Endodermal cell (in vitro differentiated cells): Measurements from ENCODE around the gene TFAM. TPM values are rescaled to one million over a fixed set of nuclear protein-coding genes. Genes with fewer than 3 reads are reported as not detected.
"Not testable (repeated sequence)": the region's sequence is repeated elsewhere in the genome, so short reads cannot be mapped to it uniquely, and the experiment has no call there.

Source experiments
- DNase-seq: peaks from one replicate; pipeline ENCODE4 v3.0.0-alpha.2; 2017
- H3K27ac ChIP-seq: 2 replicates; pipeline ENCODE4 v1.5.1; 2013; ENCODE audit warnings: mild to moderate bottlenecking, low read depth, low read length, moderate library complexity
- H3K27me3 ChIP-seq: 2 replicates; pipeline ENCODE4 v1.6.1; 2013; ENCODE audit warnings: mild to moderate bottlenecking, low read length, moderate library complexity; ENCODE audit not compliant: insufficient read depth, control insufficient read depth, poor library complexity, severe bottlenecking
- H3K36me3 ChIP-seq: 2 replicates; pipeline ENCODE4 v1.7.0; 2013; ENCODE audit warnings: mild to moderate bottlenecking, low read length, moderate library complexity; ENCODE audit not compliant: control insufficient read depth, insufficient read depth
- H3K4me1 ChIP-seq: one replicate; pipeline ENCODE4 v1.7.0; 2013; ENCODE audit warnings: low read length; ENCODE audit not compliant: control insufficient read depth, insufficient read depth
- H3K4me3 ChIP-seq: 2 replicates; pipeline ENCODE4 v1.5.1; 2013; ENCODE audit warnings: mild to moderate bottlenecking, low read length, moderate library complexity
- H3K9ac ChIP-seq: 2 replicates; pipeline ENCODE4 v1.6.1; 2013; ENCODE audit warnings: mild to moderate bottlenecking, low read length, moderate library complexity; ENCODE audit not compliant: poor library complexity, severe bottlenecking; ENCODE audit errors: extremely low read depth
- H3K9me3 ChIP-seq: 2 replicates; pipeline ENCODE4 v1.6.1; 2013; ENCODE audit warnings: mild to moderate bottlenecking, low read length, moderate library complexity; ENCODE audit not compliant: control insufficient read depth
- H3K27ac Mint-ChIP-seq: 2 replicates; pipeline ENCODE4 v1.8.0; 2020; ENCODE audit warnings: mixed read lengths
- H3K27me3 Mint-ChIP-seq: 2 replicates; pipeline ENCODE4 v1.8.0; 2021; ENCODE audit warnings: mild to moderate bottlenecking, mixed read lengths; ENCODE audit not compliant: insufficient read depth
- H3K36me3 Mint-ChIP-seq: 2 replicates; pipeline ENCODE4 v1.8.0; 2020; ENCODE audit warnings: low read depth, mixed read lengths
- H3K4me1 Mint-ChIP-seq: 2 replicates; pipeline ENCODE4 v1.8.0; 2020; ENCODE audit warnings: mixed read lengths
- H3K4me3 Mint-ChIP-seq: 2 replicates; pipeline ENCODE4 v1.8.0; 2020; ENCODE audit warnings: mild to moderate bottlenecking, moderate library complexity, mixed read lengths
- H3K9me3 Mint-ChIP-seq: 2 replicates; pipeline ENCODE4 v1.8.0; 2020; ENCODE audit warnings: mild to moderate bottlenecking, mixed read lengths
- WGBS, 2 experiments: methylation state at CpG; one replicate each; pipeline versions ENCODE4 v1.1.5 to v1.1.7; 2013; ENCODE audit warnings: missing lambda C conversion rate in 2 of 2, mixed read lengths in 1 of 2; ENCODE audit not compliant: insufficient coverage in 1 of 2, insufficient read length in 1 of 2; 5-methylcytosine and 5-hydroxymethylcytosine counted together
- total RNA-seq, 2 donors: library from RNA; stranded (reverse); fragmentation: NEBNext Ultra II Directional in 1 of 2; extraction: Animal tissue kit (Norgen Biotek cat#: 25700) in 1 of 2; gene quantifications; 2 replicates in 1 of 2; 3 replicates in 1 of 2; pipeline ENCODE4 v1.2.1, GENCODE V29; 2021
- TF ChIP-seq, protein P1 (sequence below): fragments of 200-600 bp; sonication (generic); conservative IDR thresholded peaks from 2 replicates; pipeline ENCODE4 v1.5.0; 2021; ENCODE audit warnings: antibody characterized with exemption, mild to moderate bottlenecking

The TFAM gene
- total RNA-seq, 2 donors from 2014 or later, result 68.6 to 72.9 TPM

GRCh38 chr10:58415757-58416156 lies 30.5 kb downstream of the TFAM start:
- Histone ChIP-seq H3K4me1 (no peaks in the 10 kb centered on the region), H3K36me3 (no peaks in the 10 kb centered on the region), H3K4me3 (no peak overlapping the region), H3K27me3 (peaks cover 50% of the 10 kb centered on the region), H3K9me3 (no peaks in the 10 kb centered on the region), H3K27ac (no peak overlapping the region), H3K9ac (no peak overlapping the region)
- H3K4me3 Mint-ChIP-seq, result no peak overlapping the region
- H3K27ac Mint-ChIP-seq, result no peak overlapping the region
- TF ChIP-seq, protein P1, sequence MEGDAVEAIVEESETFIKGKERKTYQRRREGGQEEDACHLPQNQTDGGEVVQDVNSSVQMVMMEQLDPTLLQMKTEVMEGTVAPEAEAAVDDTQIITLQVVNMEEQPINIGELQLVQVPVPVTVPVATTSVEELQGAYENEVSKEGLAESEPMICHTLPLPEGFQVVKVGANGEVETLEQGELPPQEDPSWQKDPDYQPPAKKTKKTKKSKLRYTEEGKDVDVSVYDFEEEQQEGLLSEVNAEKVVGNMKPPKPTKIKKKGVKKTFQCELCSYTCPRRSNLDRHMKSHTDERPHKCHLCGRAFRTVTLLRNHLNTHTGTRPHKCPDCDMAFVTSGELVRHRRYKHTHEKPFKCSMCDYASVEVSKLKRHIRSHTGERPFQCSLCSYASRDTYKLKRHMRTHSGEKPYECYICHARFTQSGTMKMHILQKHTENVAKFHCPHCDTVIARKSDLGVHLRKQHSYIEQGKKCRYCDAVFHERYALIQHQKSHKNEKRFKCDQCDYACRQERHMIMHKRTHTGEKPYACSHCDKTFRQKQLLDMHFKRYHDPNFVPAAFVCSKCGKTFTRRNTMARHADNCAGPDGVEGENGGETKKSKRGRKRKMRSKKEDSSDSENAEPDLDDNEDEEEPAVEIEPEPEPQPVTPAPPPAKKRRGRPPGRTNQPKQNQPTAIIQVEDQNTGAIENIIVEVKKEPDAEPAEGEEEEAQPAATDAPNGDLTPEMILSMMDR, result peak; percentile 47
- H3K36me3 Mint-ChIP-seq, result no peaks in the 10 kb centered on the region
- DNase-seq, result peak; percentile 52
- H3K9me3 Mint-ChIP-seq, result peaks cover 21% of the 10 kb centered on the region
- peaks cover 15% of the 10 kb centered on the region for H3K4me1 Mint-ChIP-seq
- peaks cover 59% of the 10 kb centered on the region for H3K27me3 Mint-ChIP-seq

- H3K4me1 ChIP-seq, H3K27ac Mint-ChIP-seq: not testable (repeated sequence)
- WGBS, 2 experiments, result 93% methylated on average over 1 of the region's 2 CpGs; no CpG with 5 or more reads in 1 of the 2 experiments
Observed at GRCh38 chr10:58417902-58418301, 32.7 kb downstream of the TFAM start.

GRCh38 chr10:58424176-58424575 lies 39.0 kb downstream of the TFAM start:
- Mint-ChIP-seq H3K27ac (no peak overlapping the region), H3K9me3 (peaks cover 50% of the 10 kb centered on the region), H3K27me3 (peaks cover 13% of the 10 kb centered on the region), H3K4me3 (no peak overlapping the region), H3K36me3 (peaks cover 4% of the 10 kb centered on the region), H3K4me1 (no peaks in the 10 kb centered on the region)
- Histone ChIP-seq H3K4me1 (no peaks in the 10 kb centered on the region), H3K9ac (no peak overlapping the region), H3K4me3 (no peak overlapping the region), H3K27ac (no peak overlapping the region), H3K27me3 (no peaks in the 10 kb centered on the region), H3K36me3 (no peaks in the 10 kb centered on the region), H3K9me3 (peaks cover 18% of the 10 kb centered on the region)
- no peak for DNase-seq
- 78 to 100% methylated on average over 1 of the region's 1 CpG for WGBS, 2 experiments
- TF ChIP-seq, protein P1, result no peak

More at GRCh38 chr10:58417902-58418301, 32.7 kb downstream of the TFAM start:
- H3K36me3 Mint-ChIP-seq, H3K4me3 ChIP-seq, H3K27ac ChIP-seq, H3K9ac ChIP-seq, H3K4me1 Mint-ChIP-seq, H3K36me3 ChIP-seq, H3K9me3 ChIP-seq, H3K4me3 Mint-ChIP-seq, DNase-seq: not testable (repeated sequence)
- Mint-ChIP-seq H3K27me3 (peaks cover 46% of the 10 kb centered on the region), H3K9me3 (peaks cover 21% of the 10 kb centered on the region)
- peaks cover 36% of the 10 kb centered on the region for H3K27me3 ChIP-seq

- H3K27ac ChIP-seq, H3K4me1 Mint-ChIP-seq, H3K36me3 ChIP-seq, H3K4me1 ChIP-seq, H3K4me3 Mint-ChIP-seq, H3K36me3 Mint-ChIP-seq, H3K27me3 Mint-ChIP-seq, H3K27me3 ChIP-seq, H3K27ac Mint-ChIP-seq, H3K4me3 ChIP-seq, H3K9ac ChIP-seq, DNase-seq: not testable (repeated sequence)
- H3K9me3 Mint-ChIP-seq, result peaks cover 40% of the 10 kb centered on the region
- WGBS, 2 experiments, result 100% methylated on average over 1 of the region's 1 CpG; no CpG with 5 or more reads in 1 of the 2 experiments
- peaks cover 14% of the 10 kb centered on the region for H3K9me3 ChIP-seq
Observed at GRCh38 chr10:58428436-58428835, 43.2 kb downstream of the TFAM start.
